ENCODE data around the gene TBATA. TPM values are rescaled to one million over a fixed set of nuclear protein-coding genes. Genes with fewer than 3 reads are reported as not detected.

TBATA gene
- not detected for total RNA-seq

DNA sequence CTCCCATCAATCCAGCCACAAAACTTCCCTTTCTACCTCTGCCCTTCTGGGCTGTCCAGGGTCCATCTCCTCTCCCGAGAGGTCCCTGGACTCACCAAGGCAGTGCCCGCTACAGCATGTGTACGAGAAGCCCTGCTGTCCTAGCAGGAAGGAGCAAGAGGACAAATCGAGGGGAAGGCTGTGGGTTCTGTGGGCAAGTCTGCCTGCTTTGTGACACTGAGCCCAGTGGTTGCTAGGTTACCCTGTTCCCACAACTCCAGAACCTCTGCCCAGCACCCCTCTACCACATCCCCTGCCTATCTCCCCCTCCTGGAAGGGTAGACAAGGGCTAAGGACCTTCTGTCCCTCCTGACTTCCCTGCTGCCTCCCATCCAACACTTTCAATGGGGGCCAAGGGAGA is at the start of gene TBATA:
Gene TBATA, minus strand, starts transcription at position 188 of the 400 bp plus-strand sequence. CDS start 1,998 bp downstream, outside the sequence.
- POLR2A ChIA-PET, result no interaction called here
- Mint-ChIP-seq H3K9me3 (no peaks in the 10 kb centered on the region), H3K36me3 (no peaks in the 10 kb centered on the region), H3K4me1 (peaks cover 28% of the 10 kb centered on the region), H3K27ac (no peak within 1 kb of the TSS), H3K4me3 (no peak within 1 kb of the TSS), H3K27me3 (peaks cover 25% of the 10 kb centered on the region)
- no peak for DNase-seq
- ATAC-seq (ENCODE audit: low read depth), result peak; percentile 65

DNA sequence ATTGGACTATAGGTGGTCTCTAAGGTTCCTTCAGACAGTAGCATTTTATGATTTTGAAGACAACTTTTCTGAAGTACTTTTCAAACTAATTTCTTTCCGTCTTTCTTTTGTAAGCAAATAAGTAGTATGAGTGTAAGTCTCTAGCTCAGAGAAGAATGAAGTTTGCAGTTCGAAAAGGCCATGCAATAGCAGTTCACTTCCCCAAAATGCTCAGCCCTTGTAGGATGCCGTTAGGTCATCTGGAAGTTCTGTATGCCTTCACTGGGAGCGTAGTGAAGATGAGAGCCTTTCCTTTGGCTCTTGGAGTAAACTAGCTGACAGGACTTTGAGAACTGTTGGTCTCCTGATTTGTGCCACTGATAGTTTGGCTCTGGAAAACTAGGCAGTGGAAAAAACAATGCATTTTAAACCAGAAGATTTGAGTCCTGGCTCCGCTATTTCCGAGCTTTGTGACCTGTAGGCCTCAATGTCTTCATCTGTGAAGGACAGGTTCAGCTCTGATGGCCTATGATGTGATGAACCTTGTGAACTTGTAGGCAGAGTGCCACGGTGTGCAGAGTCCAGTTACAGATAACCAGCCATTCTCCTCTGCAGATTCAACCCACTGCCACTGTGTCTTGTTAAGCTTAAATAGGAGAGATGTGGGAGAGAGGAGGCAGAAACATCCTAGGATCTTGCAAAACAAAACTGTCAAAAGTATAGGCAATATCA is 49.4 kb upstream of the TBATA start:
- no peak overlapping the region for H3K4me3 Mint-ChIP-seq
- POLR2A ChIA-PET, result no interaction called here
- H3K4me1 Mint-ChIP-seq, result peaks cover 7% of the 10 kb centered on the region
- H3K36me3 Mint-ChIP-seq, result peaks cover 24% of the 10 kb centered on the region
- H3K27me3 Mint-ChIP-seq, result no peaks in the 10 kb centered on the region
- no peak for ATAC-seq (ENCODE audit: low read depth)
- DNase-seq, result no peak
- peaks cover 2% of the 10 kb centered on the region for H3K9me3 Mint-ChIP-seq
- no peak overlapping the region for H3K27ac Mint-ChIP-seq

GRCh38 chr10:70834021-70834420 is 48.8 kb upstream of the TBATA start:
- Mint-ChIP-seq H3K9me3 (peaks cover 2% of the 10 kb centered on the region), H3K36me3 (peaks cover 24% of the 10 kb centered on the region), H3K27me3 (no peaks in the 10 kb centered on the region), H3K4me1 (peaks cover 7% of the 10 kb centered on the region), H3K4me3 (no peak overlapping the region), H3K27ac (no peak overlapping the region)
- ATAC-seq (ENCODE audit: low read depth), result no peak
- POLR2A ChIA-PET, result no interaction called here
- DNase-seq, result no peak

GRCh38 chr10:70833601-70834000 is 48.4 kb upstream of the TBATA start:
- Mint-ChIP-seq H3K4me3 (no peak overlapping the region), H3K27ac (no peak overlapping the region), H3K36me3 (peaks cover 24% of the 10 kb centered on the region), H3K4me1 (peaks cover 7% of the 10 kb centered on the region), H3K27me3 (no peaks in the 10 kb centered on the region), H3K9me3 (peaks cover 2% of the 10 kb centered on the region)
- POLR2A ChIA-PET, result no interaction called here
- DNase-seq, result no peak
- ATAC-seq (ENCODE audit: low read depth), result no peak

DNA sequence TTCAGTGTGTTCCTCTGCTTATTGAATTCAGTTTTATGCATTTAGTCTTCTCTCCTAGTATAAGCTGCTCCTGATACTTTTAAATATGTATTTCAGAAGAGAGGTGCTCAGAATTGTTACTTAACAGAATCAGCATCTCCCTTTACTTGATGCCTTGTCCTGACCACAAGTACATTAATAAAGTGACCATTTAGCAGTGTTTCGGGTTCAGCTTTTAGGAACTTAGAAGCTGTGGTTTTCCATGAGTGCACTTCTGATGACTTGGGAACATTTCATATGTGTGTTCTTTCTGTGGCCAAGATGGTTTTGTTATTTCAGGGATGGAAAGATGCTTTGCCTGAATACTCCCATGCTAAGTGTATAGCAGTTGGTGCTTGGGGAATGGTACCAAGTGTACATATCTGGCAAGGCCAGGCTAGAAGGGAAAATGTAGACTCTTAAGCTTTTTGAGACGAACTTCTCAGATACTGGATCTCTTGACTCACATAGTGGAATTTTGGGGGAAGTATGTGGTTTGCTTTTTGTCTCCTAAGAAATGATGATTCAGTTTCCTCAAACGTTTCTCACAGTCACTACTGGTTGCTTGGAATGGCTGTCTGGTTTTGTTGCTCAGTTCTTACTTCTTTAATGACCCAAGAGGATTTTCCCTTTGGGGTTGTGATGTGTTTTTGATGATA is 47.8 kb upstream of the TBATA start:
- ATAC-seq (ENCODE audit: low read depth) (no peak), DNase-seq (no peak)
- POLR2A ChIA-PET, result no interaction called here
- Mint-ChIP-seq H3K9me3 (peaks cover 2% of the 10 kb centered on the region), H3K27ac (no peak overlapping the region), H3K36me3 (peaks cover 18% of the 10 kb centered on the region), H3K4me1 (peaks cover 7% of the 10 kb centered on the region), H3K4me3 (no peak overlapping the region), H3K27me3 (no peaks in the 10 kb centered on the region)

GRCh38 chr10:70832221-70832620 is 47.0 kb upstream of the TBATA start:
- Mint-ChIP-seq H3K4me3 (no peak overlapping the region), H3K27ac (no peak overlapping the region), H3K27me3 (no peaks in the 10 kb centered on the region), H3K9me3 (no peaks in the 10 kb centered on the region), H3K36me3 (peaks cover 13% of the 10 kb centered on the region), H3K4me1 (peaks cover 7% of the 10 kb centered on the region)
- POLR2A ChIA-PET, result no interaction called here
- no peak for DNase-seq
- no peak for ATAC-seq (ENCODE audit: low read depth)

DNA sequence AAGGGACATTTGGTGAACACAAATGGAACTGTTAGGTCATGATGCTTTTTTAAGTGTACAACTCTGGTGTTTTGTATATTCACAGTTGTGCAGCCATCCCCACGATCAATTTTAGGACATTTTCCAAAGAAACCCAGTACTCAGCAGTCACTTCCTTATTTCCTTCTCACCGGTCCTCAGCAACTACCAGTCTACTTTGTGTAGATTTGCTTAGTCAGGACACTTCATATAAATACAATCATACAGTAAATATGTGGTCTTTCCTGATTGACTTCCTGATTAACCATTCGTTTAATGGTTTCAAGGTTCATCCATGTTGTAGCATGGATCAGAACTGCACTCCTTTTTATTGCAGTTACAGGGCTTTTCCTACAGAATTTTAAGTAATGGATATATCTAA is 45.0 kb upstream of the TBATA start:
- ATAC-seq (ENCODE audit: low read depth) (no peak), DNase-seq (no peak)
- POLR2A ChIA-PET, result no interaction called here
- no peaks in the 10 kb centered on the region for H3K27me3 Mint-ChIP-seq
- H3K9me3 Mint-ChIP-seq, result no peaks in the 10 kb centered on the region
- H3K36me3 Mint-ChIP-seq, result peaks cover 6% of the 10 kb centered on the region
- H3K4me3 Mint-ChIP-seq, result no peak overlapping the region
- H3K4me1 Mint-ChIP-seq, result peaks cover 7% of the 10 kb centered on the region
- no peak overlapping the region for H3K27ac Mint-ChIP-seq

DNA sequence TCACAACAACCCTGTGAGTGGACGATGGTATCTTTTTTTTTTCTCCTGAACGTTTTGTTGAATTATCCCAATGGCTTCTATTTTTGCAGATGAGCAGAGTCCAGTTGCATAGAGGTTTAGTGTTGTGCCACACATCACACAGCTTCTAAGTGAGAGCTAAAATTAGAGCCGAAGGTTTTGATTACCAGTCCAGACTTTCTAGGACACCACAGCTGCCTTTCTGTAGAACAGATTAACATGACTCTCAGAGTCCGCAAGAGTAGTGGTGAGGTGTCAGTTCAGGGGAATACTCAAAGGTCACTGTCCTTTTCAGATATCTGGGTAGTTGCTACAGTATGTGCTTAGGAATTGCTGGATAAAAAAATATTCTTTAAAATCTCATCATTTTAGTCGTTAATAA is 44.4 kb upstream of the TBATA start:
- POLR2A ChIA-PET, result interaction anchor here (0.7 kb wide), 1 partner anchor 386 kb away, joined by 3 read pairs; no protein-coding TSS in a partner anchor

DNA sequence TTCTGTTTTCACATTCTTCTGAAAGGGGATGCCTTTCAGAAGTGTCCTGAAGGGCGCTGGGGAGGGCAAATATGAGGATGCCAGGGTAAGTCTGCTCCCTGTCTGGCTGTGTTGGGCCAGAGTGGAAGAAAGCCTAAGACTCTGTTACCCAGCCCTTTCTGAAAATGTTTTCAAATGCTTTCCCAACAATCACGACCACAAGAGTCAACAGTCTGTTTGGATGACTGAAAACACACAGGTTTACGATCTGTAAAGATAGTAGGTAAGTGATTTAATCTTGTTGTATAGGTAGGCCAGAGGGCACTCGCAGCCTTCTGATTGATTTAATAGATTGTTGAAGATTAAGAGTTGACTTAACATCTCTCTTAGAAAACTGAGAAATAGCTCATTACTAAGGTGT is 43.7 kb upstream of the TBATA start:
- H3K4me3 Mint-ChIP-seq, result no peak overlapping the region
- peaks cover 7% of the 10 kb centered on the region for H3K4me1 Mint-ChIP-seq
- ATAC-seq (ENCODE audit: low read depth) (no peak), DNase-seq (no peak)
- no peaks in the 10 kb centered on the region for H3K27me3 Mint-ChIP-seq
- H3K36me3 Mint-ChIP-seq, result peaks cover 4% of the 10 kb centered on the region
- no peak overlapping the region for H3K27ac Mint-ChIP-seq
- H3K9me3 Mint-ChIP-seq, result no peaks in the 10 kb centered on the region
- POLR2A ChIA-PET, result no interaction called here

More for the DNA sequence above, 44.4 kb upstream of the TBATA start:
- no peak overlapping the region for H3K27ac Mint-ChIP-seq
- no peaks in the 10 kb centered on the region for H3K9me3 Mint-ChIP-seq
- H3K4me3 Mint-ChIP-seq, result no peak overlapping the region
- H3K4me1 Mint-ChIP-seq, result peaks cover 7% of the 10 kb centered on the region
- H3K36me3 Mint-ChIP-seq, result peaks cover 4% of the 10 kb centered on the region
- ATAC-seq (ENCODE audit: low read depth) (no peak), DNase-seq (no peak)
- H3K27me3 Mint-ChIP-seq, result no peaks in the 10 kb centered on the region

- Mint-ChIP-seq H3K36me3 (peaks cover 8% of the 10 kb centered on the region), H3K4me1 (peaks cover 2% of the 10 kb centered on the region), H3K27ac (no peak overlapping the region), H3K4me3 (no peak overlapping the region), H3K9me3 (no peaks in the 10 kb centered on the region), H3K27me3 (no peaks in the 10 kb centered on the region)
- DNase-seq (no peak), ATAC-seq (ENCODE audit: low read depth) (no peak)
- POLR2A ChIA-PET, result interaction anchor here (0.6 kb wide), 1 partner anchor 138 kb away, joined by 3 read pairs; no protein-coding TSS in a partner anchor
Observed at GRCh38 chr10:70827086-70827757, 42.0 kb upstream of the TBATA start.

GRCh38 chr10:70822076-70822820 is 37.1 kb upstream of the TBATA start:
- Mint-ChIP-seq H3K4me1 (peaks cover 8% of the 10 kb centered on the region), H3K27ac (no peak overlapping the region), H3K36me3 (peaks cover 7% of the 10 kb centered on the region), H3K27me3 (no peaks in the 10 kb centered on the region), H3K9me3 (no peaks in the 10 kb centered on the region), H3K4me3 (no peak overlapping the region)
- ATAC-seq (ENCODE audit: low read depth) (no peak), DNase-seq (no peak)
- POLR2A ChIA-PET, result no interaction called here

- H3K27me3 Mint-ChIP-seq, result no peaks in the 10 kb centered on the region
- DNase-seq (no peak), ATAC-seq (ENCODE audit: low read depth) (no peak)
- H3K27ac Mint-ChIP-seq, result no peak overlapping the region
- H3K4me3 Mint-ChIP-seq, result no peak overlapping the region
- H3K4me1 Mint-ChIP-seq, result peaks cover 14% of the 10 kb centered on the region
- POLR2A ChIA-PET, result no interaction called here
- H3K9me3 Mint-ChIP-seq, result no peaks in the 10 kb centered on the region
- H3K36me3 Mint-ChIP-seq, result peaks cover 7% of the 10 kb centered on the region
Observed at GRCh38 chr10:70820976-70821750, 36.0 kb upstream of the TBATA start.
